Stimulated activated CD4-positive, alpha-beta T cell treated with anti-CD3 and anti-CD28 coated beads, Interleukin-1b, Interleukin-23, amount 100 ng/mL, for 1 hour (primary cell): ENCODE results near the gene LMTK2.

Source experiments
- DNase-seq, 2 donors: peaks; one replicate each; pipeline ENCODE4 v3.0.0-alpha.2; 2020; ENCODE audit warnings: low read depth in 2 of 2

Gene LMTK2

DNA sequence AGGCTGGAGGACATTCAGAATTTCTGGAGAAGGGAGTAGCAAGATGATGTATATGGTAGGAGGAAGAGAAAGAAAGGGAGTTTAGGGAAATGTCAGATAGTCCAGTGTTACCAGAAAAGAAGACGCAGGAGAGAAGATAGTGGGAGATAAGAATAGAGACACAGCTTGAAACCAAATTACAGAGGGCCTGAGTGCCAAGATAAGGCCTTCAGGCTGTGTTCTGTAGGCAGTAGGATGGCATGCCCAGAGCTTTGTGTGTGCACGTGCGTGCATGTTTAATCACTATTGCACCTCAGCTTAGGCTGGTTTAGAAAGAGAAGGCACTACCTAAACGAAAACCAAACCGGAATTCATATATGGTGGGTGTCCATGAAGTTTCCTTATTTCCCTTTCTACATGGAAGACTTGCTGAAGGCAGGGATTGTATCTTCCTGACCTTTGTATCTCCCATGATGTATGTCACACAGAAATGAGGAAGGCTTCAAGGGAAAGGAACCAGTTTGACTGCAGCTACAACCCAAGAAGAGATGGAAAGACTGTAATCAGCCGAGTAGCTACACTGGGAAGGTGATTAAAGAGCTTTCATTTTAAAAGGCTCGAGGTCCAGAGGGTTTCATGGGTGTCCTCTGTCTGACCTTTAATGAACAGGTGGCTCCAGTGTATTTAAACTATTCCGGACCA lies 68.7 kb downstream of the LMTK2 start:
- no peak for DNase-seq

GRCh38 chr7:98177553-98177952 lies 70.9 kb downstream of the LMTK2 start:
- no peak for DNase-seq

GRCh38 chr7:98178321-98178720 lies 71.7 kb downstream of the LMTK2 start:
- DNase-seq: no peak

DNA sequence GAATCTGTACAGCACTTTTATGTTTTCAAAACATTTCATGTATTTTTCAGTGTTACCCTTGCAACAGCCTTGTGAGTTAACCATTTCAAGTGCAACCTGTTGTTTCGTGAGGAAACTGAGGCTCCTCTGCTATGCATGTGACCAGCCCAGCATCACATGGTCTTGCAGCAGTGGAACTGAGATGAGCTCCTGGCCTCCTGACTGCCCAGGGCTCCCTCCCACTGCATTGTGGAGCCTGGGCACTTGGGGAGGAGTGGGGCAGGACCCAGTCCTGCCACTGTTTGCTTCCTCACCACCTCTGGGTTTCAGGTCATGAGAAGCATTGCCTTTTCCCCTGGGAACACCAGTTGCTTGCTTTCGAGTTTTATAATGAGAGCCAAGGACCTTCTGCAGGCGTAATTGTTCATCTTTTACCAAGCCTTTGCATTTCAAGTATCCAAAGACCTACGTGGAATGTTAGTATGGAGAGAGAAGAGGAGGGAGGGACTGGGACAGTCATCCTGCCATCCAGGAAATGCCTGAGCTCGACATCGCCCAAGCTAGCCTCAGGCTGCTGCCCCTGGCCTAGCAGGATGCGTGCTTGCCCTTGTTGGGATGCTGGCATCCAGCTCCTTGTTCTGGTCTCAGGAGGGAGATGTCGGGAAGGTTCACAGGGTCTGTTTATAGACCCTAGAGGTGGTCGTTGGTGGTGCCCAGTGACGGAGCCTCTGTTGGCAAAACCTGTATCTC lies 72.3 kb downstream of the LMTK2 start:
- DNase-seq: no peak

GRCh38 chr7:98180751-98181150 lies 74.1 kb downstream of the LMTK2 start:
- DNase-seq: no peak

DNA sequence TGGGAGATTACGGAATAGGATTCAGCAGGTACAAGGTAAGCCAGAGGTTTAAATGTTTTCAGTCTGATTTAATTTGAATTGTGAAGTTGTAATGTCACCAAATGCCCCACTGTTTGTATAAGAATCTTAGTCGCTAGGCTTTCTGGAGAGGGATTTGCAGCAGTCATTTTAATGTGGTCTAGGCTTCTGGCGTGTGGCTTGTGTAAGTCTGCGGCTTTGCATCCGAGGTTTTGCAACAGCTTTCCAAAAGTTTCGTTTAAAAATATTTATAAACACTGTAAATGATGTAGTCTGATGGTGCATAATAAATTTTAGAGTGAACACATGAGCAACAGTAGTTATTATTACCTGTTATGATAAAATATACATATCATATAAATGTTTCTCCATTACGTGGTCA lies 78.4 kb downstream of the LMTK2 start:
- DNase-seq: no peak

DNA sequence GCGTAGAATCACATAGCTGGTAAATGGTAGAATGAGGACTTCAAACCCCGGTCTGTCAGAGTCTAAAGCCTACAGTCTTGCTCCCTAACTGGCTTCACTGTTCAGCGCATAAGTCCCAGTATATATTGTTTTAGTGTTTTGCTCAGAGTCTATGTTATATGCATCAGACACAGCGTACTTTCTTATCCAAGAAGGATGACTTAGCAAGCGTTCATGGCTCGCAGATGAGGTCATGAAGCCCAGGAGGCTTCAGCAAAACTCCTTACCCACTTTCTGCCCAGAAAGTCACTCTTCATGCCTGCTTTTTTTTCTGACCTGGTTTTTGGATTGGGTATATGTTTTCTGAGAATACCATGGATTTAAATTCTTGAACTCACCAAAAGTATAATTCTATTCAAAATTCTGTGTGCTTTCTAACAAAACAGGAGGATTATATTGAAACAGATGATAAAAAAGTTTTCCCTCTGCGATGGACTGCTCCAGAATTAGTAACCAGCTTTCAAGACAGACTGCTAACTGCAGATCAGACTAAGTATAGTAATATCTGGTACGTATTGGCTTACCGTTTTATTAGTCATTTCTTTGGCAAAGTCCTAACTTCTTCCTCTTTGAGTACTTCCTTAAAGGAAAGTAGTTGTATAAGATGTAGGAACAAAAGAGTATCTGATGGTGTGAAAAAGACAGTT lies 79.9 kb downstream of the LMTK2 start:
- DNase-seq: no peak

DNA sequence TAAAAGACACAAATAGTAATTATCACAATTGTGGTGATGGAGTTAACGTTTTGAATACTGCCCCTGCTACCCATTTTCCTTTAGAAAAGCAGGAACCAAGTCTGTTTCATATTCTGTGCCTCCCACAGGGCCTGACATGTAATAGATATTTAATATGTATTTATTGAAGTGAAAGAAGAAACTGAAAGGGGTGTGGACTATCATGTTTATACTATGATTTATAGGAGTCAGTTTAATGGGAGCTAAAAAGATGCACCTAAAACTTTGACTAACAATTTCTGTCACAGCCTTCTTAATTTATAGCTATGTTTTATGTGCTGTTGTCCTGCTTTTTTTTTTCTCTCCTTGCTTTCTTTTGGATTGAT lies 80.5 kb downstream of the LMTK2 start:
- DNase-seq: no peak

DNA sequence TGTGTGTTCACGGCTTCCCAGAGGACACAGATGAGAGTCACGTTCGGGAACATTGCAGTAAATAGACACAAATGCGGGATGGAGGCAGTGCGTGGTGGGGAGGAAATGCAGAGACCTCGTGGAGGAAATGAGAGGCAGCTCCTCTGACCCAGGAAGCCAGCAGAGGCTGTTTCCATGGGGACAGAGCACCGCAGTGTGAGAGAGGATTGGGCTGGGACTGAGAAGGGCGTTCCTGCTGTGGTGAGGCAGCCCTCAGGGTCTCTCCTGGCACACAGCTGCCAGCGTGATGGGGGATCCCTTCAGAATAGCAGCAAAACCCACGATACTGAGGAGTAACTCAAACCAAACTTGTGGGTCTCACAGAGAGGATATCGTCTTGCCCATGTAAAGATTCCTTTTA lies 82.9 kb downstream of the LMTK2 start:
- no peak for DNase-seq

DNA sequence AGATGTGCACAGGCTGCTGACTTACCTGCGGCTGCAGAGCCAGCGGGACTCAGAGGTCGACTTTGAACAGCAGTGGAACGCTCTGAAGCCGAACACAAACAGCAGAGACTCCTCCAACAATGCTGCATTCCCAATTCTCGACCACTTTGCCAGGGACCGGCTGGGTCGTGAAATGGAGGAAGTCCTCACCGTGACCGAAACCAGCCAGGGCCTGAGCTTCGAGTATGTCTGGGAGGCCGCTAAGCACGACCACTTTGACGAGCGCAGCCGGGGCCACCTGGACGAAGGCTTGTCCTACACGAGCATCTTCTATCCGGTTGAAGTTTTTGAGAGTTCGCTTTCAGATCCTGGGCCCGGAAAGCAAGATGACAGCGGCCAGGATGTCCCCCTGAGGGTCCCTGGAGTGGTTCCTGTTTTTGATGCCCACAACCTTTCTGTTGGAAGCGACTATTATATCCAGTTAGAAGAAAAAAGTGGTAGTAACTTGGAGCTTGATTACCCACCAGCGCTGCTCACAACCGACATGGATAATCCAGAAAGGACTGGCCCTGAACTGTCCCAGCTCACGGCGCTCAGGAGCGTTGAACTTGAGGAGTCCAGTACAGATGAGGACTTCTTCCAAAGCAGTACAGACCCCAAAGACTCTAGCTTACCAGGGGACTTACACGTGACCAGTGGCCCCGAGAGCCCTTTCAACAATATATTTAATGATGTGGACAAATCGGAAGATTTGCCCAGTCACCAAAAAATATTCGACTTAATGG lies 85.2 kb downstream of the LMTK2 start:
- DNase-seq: no peak

GRCh38 chr7:98192781-98193457 lies 86.3 kb downstream of the LMTK2 start:
- no peak for DNase-seq

- DNase-seq: no peak
These were observed 87.0 kb downstream of the LMTK2 start for GRCh38 chr7:98193474-98194180.

- no peak for DNase-seq
These were observed 87.5 kb downstream of the LMTK2 start for GRCh38 chr7:98194186-98194585.

- no peak for DNase-seq
These were observed 88.2 kb downstream of the LMTK2 start for GRCh38 chr7:98194672-98195457.

DNA sequence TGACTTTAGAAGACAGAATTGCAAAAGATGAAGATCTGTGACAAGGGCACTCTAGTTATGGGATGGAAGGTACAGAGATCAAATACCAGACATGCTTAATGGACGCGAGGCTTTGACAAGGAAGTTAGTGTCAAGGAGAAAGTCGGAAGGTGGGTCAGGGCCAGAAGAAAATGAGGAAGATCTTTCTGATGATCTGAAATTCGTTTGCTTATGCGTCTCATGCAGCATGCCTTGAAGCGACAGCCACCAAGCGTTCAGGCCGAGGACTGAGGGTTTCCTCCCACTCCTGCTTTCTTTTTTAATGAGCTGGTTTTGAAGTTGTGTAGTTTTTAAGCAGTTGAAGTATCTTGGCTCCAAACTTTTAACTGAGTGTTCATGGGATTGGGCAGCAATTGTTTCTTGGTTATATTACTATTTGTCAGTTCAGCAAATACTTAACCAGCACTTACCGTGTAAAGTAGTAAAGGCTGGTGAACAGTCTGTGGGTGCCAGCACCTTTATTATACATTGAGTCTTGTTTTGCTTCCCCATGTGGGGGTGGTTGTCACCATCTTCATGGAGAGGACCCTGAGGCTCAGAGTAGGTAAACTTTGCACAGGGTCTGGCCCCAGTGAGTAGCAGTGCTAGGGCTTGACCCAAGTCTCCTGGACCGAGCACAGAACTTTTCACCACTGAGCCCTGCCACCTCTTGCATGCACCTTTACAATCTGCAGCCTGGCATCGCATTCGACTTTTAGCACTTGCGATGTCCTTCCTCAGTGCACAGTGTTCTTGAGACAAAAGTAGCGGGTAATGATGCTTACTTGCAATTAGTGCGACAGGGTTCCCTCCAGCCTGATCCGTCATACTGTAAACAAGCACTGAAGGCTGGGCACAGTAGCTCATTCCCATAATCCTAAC lies 90.3 kb downstream of the LMTK2 start:
- DNase-seq: no peak

GRCh38 chr7:98199131-98199530 lies 92.5 kb downstream of the LMTK2 start:
- DNase-seq: no peak

- DNase-seq: no peak
These were observed 93.7 kb downstream of the LMTK2 start for GRCh38 chr7:98200364-98200763.

DNA sequence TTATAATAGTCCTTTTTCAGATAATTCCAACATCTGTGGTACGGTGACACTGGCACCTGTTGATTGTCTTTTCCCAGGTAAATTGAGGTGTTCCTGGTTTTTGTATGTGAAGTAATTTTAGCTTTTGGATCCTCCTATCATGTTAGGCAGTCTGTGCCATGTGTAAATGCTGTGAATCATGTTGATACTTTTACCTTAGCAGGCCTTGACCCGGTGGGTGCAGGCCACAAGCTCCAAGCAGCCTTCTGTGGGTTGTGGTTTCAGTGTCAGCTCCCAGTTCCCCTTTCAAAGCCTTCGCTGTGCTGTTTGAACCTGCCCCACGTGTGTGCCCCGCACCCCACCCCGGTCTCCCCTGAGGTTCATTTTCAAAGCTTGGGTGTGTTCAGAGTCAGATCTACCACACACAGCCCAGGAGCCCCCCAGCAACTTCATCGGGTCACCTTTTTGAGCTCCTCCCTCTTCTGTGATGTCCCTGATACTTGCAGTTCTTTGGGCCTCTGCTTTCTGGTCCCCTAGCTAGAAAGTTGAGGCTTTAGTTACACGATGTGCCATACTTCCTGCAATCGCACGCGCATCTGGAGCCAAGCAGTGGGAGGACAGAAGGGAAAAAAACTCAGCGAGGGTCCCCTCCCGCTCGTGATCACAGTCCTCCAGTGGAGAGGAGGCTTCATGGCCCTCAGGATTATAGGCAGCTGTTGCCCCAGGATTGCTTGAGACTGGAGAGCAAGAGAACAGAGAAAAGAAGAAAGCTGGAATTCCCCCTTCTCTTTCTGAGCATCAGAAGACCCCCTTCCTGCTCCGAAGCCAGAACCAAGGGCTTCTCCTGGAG lies 95.9 kb downstream of the LMTK2 start:
- DNase-seq: peak; percentile 10 to 16
